K562 (cell line): ENCODE data around the gene GRID2IP. TPM values are rescaled to one million over a fixed set of nuclear protein-coding genes. Genes with fewer than 3 reads are reported as not detected.

ENCODE experiments used
- EP300 ChIP-seq: IDR thresholded peaks from 2 replicates; pipeline ENCODE4 v1.6.1; 2012; ENCODE audit warnings: low read length, improper control_type of control experiment
- FOSL1 ChIP-seq: fragments of 200-800 bp; sonication (Bioruptor generic); conservative IDR thresholded peaks from 2 replicates; pipeline ENCODE4 v1.6.1; 2016; ENCODE audit warnings: missing genetic modification characterization, missing compliant biosample characterization
- FOXJ2 ChIP-seq: fragments of 200-800 bp; sonication (Bioruptor generic); IDR thresholded peaks from 2 replicates; pipeline ENCODE4 v1.6.1; 2016; ENCODE audit warnings: missing genetic modification characterization, missing compliant biosample characterization
- polyA plus RNA-seq, 8 experiments: library from polyadenylated mRNA; depleted of rRNA in 4 of 8; stranded (reverse) in 5 of 8; unstranded in 3 of 8; fragments of >200 nt; fragmentation: Nextera tagmentation in 2 of 8; fragmentation: Illumina TruSeq in 1 of 8; extraction: Ambion mirVana in 2 of 8; extraction: Trizol in 1 of 8; gene quantifications; 2 replicates each; pipeline versions ENCODE4 v1.2.1 to v1.2.3, GENCODE V29; 2011 to 2014; ENCODE audit warnings: inconsistent platforms in 1 of 8, missing spikeins in 1 of 8
- total RNA-seq, 7 experiments: library from RNA; depleted of rRNA in 6 of 7; stranded (reverse); fragments of >200 nt in 6 of 7; fragmentation: Illumina TruSeq in 2 of 7; extraction: Trizol in 2 of 7; gene quantifications; 2 replicates each; pipeline versions ENCODE4 v1.2.1 to v1.2.3, GENCODE V29; 2011 to 2021; ENCODE audit warnings: low replicate concordance in 1 of 7
- TF ChIP-seq, protein P1 (sequence below), 2 experiments: fragments of 450-650 bp; formaldehyde crosslinking in 1 of 2; IDR thresholded peaks; 2 replicates each; pipeline versions ENCODE4 v1.4.0 to v1.6.1; 2014 to 2020; ENCODE audit warnings: mild to moderate bottlenecking in 2 of 2, borderline replicate concordance in 1 of 2, low read depth in 1 of 2
- TF ChIP-seq, protein P2 (sequence below), 2 experiments: IDR thresholded peaks; 2 replicates each; pipeline ENCODE4 v1.6.1; 2011; ENCODE audit warnings: borderline replicate concordance in 1 of 2, control low read depth in 1 of 2, low read depth in 1 of 2, low read length in 1 of 2, mild to moderate bottlenecking in 1 of 2, mixed read lengths in 1 of 2, moderate library complexity in 1 of 2; ENCODE audit not compliant: insufficient read depth in 1 of 2, insufficient read length in 1 of 2, poor library complexity in 1 of 2, severe bottlenecking in 1 of 2; ENCODE audit errors: extremely low read depth in 1 of 2
- TF ChIP-seq, protein P3 (sequence below): fragments of 450-650 bp; IDR thresholded peaks from 2 replicates; pipeline ENCODE4 v1.6.1; 2016; ENCODE audit warnings: antibody characterized with exemption
- TF ChIP-seq, protein P4 (sequence below): sonication (generic); formaldehyde crosslinking; IDR thresholded peaks from 2 replicates; pipeline ENCODE4 v1.8.0; 2022; ENCODE audit warnings: mild to moderate bottlenecking, missing genetic modification reagents, borderline replicate concordance
- TF ChIP-seq, protein P5 (sequence below): fragments of 450-650 bp; IDR thresholded peaks from 2 replicates; pipeline ENCODE4 v1.6.1; 2016; ENCODE audit warnings: borderline replicate concordance

Gene GRID2IP
- total and polyA plus RNA-seq, 9 of the 15 experiments (the other 6 are each of a cell fraction or from before 2014, with no cell fraction given) = not detected

DNA sequence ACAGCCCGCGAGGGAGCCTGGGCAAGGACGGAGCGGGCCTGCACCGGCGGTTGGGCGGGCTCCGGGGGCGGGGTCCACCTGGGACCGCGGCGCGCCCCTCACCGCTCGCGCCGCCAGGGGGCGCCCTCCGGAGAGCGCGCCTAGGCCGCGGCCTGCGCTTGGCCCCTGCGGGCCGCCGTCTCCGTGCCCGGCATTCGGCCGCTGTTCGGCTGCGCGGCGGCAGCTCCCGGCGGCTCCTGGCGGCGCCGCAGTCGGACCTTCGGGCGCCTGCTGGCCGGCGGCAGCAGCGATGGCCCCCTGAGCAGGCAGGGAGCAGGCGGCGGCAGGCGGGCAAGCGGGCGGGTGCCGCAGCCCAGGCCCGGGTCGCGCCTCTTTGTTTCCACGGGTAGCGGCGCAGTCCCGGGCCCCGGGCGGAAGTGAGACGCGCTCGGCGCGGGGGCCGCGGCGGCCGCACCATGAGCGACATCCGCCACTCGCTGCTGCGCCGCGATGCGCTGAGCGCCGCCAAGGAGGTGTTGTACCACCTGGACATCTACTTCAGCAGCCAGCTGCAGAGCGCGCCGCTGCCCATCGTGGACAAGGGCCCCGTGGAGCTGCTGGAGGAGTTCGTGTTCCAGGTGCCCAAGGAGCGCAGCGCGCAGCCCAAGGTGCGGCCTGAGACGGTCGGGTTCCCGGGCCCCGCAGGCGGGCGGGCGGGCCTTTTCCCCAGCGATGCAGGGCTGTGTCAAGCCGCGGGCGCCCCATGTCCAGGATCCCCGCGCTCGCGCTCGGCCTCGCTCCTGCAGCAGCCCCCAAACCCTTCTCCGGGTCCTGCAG lies 38.8 kb upstream of the GRID2IP start, which contains the start of gene INTS15 (continued):
- TF ChIP-seq, protein P1, sequence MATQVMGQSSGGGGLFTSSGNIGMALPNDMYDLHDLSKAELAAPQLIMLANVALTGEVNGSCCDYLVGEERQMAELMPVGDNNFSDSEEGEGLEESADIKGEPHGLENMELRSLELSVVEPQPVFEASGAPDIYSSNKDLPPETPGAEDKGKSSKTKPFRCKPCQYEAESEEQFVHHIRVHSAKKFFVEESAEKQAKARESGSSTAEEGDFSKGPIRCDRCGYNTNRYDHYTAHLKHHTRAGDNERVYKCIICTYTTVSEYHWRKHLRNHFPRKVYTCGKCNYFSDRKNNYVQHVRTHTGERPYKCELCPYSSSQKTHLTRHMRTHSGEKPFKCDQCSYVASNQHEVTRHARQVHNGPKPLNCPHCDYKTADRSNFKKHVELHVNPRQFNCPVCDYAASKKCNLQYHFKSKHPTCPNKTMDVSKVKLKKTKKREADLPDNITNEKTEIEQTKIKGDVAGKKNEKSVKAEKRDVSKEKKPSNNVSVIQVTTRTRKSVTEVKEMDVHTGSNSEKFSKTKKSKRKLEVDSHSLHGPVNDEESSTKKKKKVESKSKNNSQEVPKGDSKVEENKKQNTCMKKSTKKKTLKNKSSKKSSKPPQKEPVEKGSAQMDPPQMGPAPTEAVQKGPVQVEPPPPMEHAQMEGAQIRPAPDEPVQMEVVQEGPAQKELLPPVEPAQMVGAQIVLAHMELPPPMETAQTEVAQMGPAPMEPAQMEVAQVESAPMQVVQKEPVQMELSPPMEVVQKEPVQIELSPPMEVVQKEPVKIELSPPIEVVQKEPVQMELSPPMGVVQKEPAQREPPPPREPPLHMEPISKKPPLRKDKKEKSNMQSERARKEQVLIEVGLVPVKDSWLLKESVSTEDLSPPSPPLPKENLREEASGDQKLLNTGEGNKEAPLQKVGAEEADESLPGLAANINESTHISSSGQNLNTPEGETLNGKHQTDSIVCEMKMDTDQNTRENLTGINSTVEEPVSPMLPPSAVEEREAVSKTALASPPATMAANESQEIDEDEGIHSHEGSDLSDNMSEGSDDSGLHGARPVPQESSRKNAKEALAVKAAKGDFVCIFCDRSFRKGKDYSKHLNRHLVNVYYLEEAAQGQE (IDR thresholded peaks at IDR 0.05; ENCODE audit: borderline replicate concordance) = peak; percentile 40; the same call in 1 of the 2 replicates
- TF ChIP-seq, protein P1 (CRISPR knock-in tag; IDR thresholded peaks at IDR 0.05; ENCODE audit: low read depth) = peak; percentile 21
- TF ChIP-seq FOSL1 (peak; percentile 42; the same call in 1 of the 2 replicates), FOXJ2 (tag) (0 out of 2 replicates have a peak, but pooled peaks have one; percentile 22), EP300 (peak; percentile 23; the same call in 1 of the 2 replicates)
- TF ChIP-seq, protein P2, sequence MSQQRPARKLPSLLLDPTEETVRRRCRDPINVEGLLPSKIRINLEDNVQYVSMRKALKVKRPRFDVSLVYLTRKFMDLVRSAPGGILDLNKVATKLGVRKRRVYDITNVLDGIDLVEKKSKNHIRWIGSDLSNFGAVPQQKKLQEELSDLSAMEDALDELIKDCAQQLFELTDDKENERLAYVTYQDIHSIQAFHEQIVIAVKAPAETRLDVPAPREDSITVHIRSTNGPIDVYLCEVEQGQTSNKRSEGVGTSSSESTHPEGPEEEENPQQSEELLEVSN (IDR thresholded peaks at IDR 0.05; ENCODE audit: borderline replicate concordance in 1 of 2, extremely low read depth in 1 of 2, insufficient read depth in 1 of 2, insufficient read length in 1 of 2, low read depth in 1 of 2, low read length in 1 of 2, poor library complexity in 1 of 2, severe bottlenecking in 1 of 2) = peak; percentile 28 to 75
- TF ChIP-seq, protein P3, sequence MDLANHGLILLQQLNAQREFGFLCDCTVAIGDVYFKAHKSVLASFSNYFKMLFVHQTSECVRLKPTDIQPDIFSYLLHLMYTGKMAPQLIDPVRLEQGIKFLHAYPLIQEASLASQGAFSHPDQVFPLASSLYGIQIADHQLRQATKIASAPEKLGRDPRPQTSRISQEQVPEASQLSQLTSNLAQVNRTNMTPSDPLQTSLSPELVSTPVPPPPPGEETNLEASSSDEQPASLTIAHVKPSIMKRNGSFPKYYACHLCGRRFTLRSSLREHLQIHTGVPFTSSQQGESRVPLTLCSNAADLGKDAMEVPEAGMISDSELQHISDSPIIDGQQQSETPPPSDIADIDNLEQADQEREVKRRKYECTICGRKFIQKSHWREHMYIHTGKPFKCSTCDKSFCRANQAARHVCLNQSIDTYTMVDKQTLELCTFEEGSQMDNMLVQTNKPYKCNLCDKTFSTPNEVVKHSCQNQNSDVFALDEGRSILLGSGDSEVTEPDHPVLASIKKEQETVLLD = no peak
- TF ChIP-seq, protein P4, sequence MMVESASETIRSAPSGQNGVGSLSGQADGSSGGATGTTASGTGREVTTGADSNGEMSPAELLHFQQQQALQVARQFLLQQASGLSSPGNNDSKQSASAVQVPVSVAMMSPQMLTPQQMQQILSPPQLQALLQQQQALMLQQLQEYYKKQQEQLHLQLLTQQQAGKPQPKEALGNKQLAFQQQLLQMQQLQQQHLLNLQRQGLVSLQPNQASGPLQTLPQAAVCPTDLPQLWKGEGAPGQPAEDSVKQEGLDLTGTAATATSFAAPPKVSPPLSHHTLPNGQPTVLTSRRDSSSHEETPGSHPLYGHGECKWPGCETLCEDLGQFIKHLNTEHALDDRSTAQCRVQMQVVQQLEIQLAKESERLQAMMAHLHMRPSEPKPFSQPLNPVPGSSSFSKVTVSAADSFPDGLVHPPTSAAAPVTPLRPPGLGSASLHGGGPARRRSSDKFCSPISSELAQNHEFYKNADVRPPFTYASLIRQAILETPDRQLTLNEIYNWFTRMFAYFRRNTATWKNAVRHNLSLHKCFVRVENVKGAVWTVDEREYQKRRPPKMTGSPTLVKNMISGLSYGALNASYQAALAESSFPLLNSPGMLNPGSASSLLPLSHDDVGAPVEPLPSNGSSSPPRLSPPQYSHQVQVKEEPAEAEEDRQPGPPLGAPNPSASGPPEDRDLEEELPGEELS = peak; percentile 50; the same call in 1 of the 2 replicates
- TF ChIP-seq, protein P5, sequence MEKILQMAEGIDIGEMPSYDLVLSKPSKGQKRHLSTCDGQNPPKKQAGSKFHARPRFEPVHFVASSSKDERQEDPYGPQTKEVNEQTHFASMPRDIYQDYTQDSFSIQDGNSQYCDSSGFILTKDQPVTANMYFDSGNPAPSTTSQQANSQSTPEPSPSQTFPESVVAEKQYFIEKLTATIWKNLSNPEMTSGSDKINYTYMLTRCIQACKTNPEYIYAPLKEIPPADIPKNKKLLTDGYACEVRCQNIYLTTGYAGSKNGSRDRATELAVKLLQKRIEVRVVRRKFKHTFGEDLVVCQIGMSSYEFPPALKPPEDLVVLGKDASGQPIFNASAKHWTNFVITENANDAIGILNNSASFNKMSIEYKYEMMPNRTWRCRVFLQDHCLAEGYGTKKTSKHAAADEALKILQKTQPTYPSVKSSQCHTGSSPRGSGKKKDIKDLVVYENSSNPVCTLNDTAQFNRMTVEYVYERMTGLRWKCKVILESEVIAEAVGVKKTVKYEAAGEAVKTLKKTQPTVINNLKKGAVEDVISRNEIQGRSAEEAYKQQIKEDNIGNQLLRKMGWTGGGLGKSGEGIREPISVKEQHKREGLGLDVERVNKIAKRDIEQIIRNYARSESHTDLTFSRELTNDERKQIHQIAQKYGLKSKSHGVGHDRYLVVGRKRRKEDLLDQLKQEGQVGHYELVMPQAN = peak; percentile 78; the same call in 1 of the 2 replicates
